M059J (cell line): ENCODE measurements around the gene PLGLB2. TPM values are rescaled to one million over a fixed set of nuclear protein-coding genes. Genes with fewer than 3 reads are reported as not detected.
"Not testable (repeated sequence)": the region's sequence is repeated elsewhere in the genome, so short reads cannot be mapped to it uniquely, and the experiment has no call there.

ENCODE experiments used
- DNase-seq: peaks from one replicate; pipeline ENCODE4 v3.0.0-alpha.2; 2012; ENCODE audit warnings: low read depth
- total RNA-seq: library from RNA; depleted of rRNA; stranded (reverse); fragments of >200 nt; shearing (Covaris generic); gene quantifications from 2 replicates; pipeline ENCODE4 v1.2.3, GENCODE V29; 2014; rRNA removed

The PLGLB2 gene
- 0.05 and 2.2 TPM in 2 replicates for total RNA-seq

DNA sequence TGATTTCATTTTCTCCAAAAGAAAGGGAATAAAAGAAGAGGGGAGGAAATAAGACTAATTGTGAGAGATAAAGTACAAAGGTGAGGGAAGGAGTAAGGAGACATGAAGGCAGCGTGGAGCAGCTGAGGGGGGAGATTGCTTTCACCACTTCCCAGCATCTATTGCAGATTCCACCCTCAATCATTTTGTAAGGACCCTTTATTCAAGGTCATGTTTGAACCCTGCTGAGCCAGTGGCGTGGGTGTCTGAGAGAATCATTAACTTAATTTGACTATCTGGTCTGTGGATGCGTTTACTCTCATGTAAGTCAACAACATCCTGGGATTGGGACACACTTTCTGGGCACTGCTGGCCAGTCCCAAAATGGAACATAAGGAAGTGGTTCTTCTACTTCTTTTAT lies at the start of gene PLGLB2:
TSS of gene PLGLB2 (plus strand) at position 297 of the 400 bp plus-strand sequence. CDS start at position 364, 67 bp downstream.
- not testable (repeated sequence) for DNase-seq

DNA sequence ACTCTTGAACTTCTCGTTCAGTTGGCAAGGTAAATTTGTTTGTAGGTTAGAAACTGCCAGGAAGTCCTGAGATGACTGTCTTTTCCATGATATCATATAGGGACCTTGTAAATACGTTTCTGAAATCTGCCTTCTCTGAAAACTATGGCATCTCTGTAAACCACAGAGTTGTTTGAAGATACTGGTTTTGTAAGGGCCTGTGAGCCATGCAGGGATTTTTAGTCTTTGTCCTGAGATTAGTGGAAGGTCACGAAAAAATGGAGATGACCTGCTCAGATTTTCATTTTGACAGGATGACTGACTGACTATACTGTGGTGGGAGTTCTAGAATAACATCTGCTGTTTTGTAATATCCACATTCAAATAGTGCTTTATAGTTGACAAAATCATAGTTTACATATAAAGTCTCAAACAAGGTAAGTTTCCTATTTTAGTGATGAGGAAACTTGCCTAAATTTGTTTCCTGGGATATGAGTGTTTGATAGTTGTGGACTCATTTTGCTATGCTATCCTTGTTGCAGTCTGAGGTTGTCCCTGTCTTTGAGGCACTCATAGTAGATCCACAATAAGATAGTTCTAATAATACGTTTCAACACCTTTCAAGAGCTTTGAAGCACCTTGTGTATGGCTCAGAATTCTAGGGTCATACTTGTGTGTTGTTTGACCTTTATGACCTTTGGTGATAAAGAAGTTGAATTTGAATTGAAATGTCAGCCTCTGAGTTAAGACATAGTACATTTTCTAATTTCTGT lies 43.1 kb upstream of the PLGLB2 start:
- DNase-seq, result not testable (repeated sequence)

DNA sequence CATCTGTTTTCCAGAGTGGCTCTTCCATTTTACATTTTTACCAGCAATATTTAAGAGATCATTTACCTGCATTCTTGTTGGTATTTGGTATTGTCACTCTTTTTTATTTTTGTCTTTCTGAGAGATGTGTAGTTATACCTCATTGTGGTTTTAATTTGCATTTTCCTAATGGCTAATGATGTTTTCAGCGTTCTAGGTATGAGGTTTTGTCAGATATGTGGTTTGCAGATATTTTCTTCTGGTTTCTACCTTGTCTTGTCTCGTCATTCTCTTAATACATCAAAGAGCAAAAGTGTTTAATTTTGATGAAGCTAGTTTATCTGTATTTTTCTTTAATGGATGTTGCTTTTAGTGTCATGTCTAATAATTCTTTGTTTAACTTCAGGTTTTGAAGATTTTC lies 39.5 kb upstream of the PLGLB2 start:
- not testable (repeated sequence) for DNase-seq

GRCh38 chr2:87727940-87728599 lies 19.8 kb upstream of the PLGLB2 start:
- not testable (repeated sequence) for DNase-seq

- DNase-seq, result not testable (repeated sequence)
Observed at GRCh38 chr2:87740928-87741327, 7.0 kb upstream of the PLGLB2 start.

DNA sequence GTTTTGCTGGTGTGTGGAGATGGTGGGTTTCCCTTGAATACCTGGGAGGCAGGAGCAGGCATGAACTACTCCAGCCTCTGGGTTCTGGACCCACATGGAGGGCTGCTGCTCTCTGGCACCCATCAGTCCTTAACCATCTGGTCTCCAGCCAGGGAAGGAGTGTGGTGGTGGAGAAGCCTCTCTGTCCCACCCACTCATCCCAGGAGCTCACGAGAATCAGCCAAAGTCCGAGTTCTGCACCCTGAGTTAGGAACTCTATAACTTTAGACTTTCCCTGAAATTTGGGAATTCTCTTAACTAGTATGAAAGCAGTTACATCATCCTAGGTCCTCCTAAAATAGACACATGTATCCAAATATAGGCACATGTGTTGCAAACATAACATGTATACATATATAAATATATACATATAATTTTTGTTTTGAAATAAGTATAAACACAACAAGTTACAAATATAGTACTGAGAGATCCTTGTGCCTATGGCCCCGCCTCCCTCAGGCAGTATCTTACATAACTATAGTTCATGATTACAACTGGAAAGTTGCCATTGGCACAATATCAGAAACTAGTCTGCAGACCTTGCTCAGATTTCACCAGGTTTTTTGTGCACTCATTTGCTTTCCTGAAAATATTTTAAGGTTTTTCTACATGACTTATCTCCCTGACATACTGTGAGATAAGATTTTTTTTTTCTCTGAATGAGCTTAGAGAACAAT lies 5.3 kb upstream of the PLGLB2 start:
- not testable (repeated sequence) for DNase-seq

- DNase-seq, result not testable (repeated sequence)
Observed at GRCh38 chr2:87743638-87744037, 4.2 kb upstream of the PLGLB2 start.

- not testable (repeated sequence) for DNase-seq
Observed at GRCh38 chr2:87745353-87745951, 2.4 kb upstream of the PLGLB2 start.

- not testable (repeated sequence) for DNase-seq
Observed at GRCh38 chr2:87748524-87748923, 637 bp downstream of the PLGLB2 start.

GRCh38 chr2:87750560-87750959 lies 2.7 kb downstream of the PLGLB2 start:
- not testable (repeated sequence) for DNase-seq

DNA sequence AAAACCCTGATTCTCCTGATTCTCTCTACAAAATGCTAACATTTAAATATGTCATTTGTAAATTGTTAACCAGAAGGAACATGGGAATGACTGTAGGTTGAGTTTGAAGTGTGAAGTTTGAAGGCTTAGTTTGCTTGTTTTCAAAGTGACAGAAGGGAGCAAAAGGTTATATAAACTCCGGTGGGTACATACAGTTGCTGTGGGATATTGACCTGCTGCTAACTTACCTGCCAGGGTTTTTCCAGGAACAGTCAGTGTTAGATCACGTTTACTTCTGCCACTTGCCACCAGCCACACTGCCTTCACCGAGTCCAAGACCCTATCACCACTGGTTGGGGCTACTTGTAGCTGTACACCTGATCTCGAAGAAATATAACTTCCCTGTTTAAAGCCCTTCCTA lies 6.9 kb downstream of the PLGLB2 start:
- not testable (repeated sequence) for DNase-seq

Other genes with a start within 250 kb of the PLGLB2 start
- gene RGPD2, start 77.7 kb downstream of the PLGLB2 start, total RNA-seq, result 0.84 TPM in 1 of 2 replicates, not detected in the other